ENCODE measurements around the gene BCL2L14. TPM values are rescaled to one million over a fixed set of nuclear protein-coding genes. Genes with fewer than 3 reads are reported as not detected.

BCL2L14 gene
- total RNA-seq = under 1 TPM in 1 of 2 donors, not detected in 1; 0.61 TPM

GRCh38 chr12:12070674-12071656 is at the start of gene BCL2L14:
Gene BCL2L14 (plus strand): TSS chr12:12070939. CDS start chr12:12079306, 8,367 bp downstream.
- Mint-ChIP-seq H3K27me3 (peaks cover 18 to 38% of the 10 kb centered on the region in 2 donors), H3K36me3 (no peaks in the 10 kb centered on the region), H3K9me3 (no peaks in the 10 kb centered on the region), H3K4me3 (peak within 1 kb of the TSS; percentile 58), H3K4me1 (ENCODE audit: low read depth in 2 of 2) (peaks cover 0 to 6% of the 10 kb centered on the region in 2 donors), H3K27ac (peak within 1 kb of the TSS in 1 of 2 donors; percentile 34)
- ATAC-seq (peak in 1 of 2 donors; percentile 51), DNase-seq (ENCODE audit: low spot score) (no peak)

- Mint-ChIP-seq H3K4me1 (ENCODE audit: low read depth in 2 of 2) (peaks cover 35 to 46% of the 10 kb centered on the region in 2 donors), H3K9me3 (peaks cover 4% of the 10 kb centered on the region), H3K27me3 (peaks cover 31 to 48% of the 10 kb centered on the region in 2 donors), H3K4me3 (no peak overlapping the region), H3K27ac (peak overlapping the region in 1 of 2 donors; percentile 17), H3K36me3 (peaks cover 25% of the 10 kb centered on the region)
- DNase-seq (ENCODE audit: low spot score) = no peak
- no peak for ATAC-seq
Observed at GRCh38 chr12:12022306-12022936, 48.3 kb upstream of the BCL2L14 start.

- ATAC-seq = no peak
- peak overlapping the region; percentile 5 to 17 for H3K27ac Mint-ChIP-seq
Observed at GRCh38 chr12:12023456-12023855, 47.3 kb upstream of the BCL2L14 start.

GRCh38 chr12:12024911-12025682 is 45.6 kb upstream of the BCL2L14 start:
- H3K4me1 Mint-ChIP-seq (ENCODE audit: low read depth in 2 of 2) = peaks cover 54 to 64% of the 10 kb centered on the region in 2 donors
- H3K36me3 Mint-ChIP-seq = peaks cover 25% of the 10 kb centered on the region
- ATAC-seq (peak; percentile 55 to 69), DNase-seq (ENCODE audit: low spot score) (no peak)
- H3K4me3 Mint-ChIP-seq = peak overlapping the region; percentile 61
- peak overlapping the region; percentile 5 to 39 for H3K27ac Mint-ChIP-seq
- peaks cover 6% of the 10 kb centered on the region for H3K9me3 Mint-ChIP-seq
- peaks cover 28 to 51% of the 10 kb centered on the region in 2 donors for H3K27me3 Mint-ChIP-seq

More at GRCh38 chr12:12023456-12023855, 47.3 kb upstream of the BCL2L14 start:
- peaks cover 28 to 51% of the 10 kb centered on the region in 2 donors for H3K27me3 Mint-ChIP-seq
- H3K4me3 Mint-ChIP-seq = peak overlapping the region; percentile 8
- peaks cover 42 to 50% of the 10 kb centered on the region in 2 donors for H3K4me1 Mint-ChIP-seq (ENCODE audit: low read depth in 2 of 2)
- peaks cover 25% of the 10 kb centered on the region for H3K36me3 Mint-ChIP-seq
- DNase-seq (ENCODE audit: low spot score) = no peak
- H3K9me3 Mint-ChIP-seq = peaks cover 6% of the 10 kb centered on the region

GRCh38 chr12:12025799-12026386 is 44.8 kb upstream of the BCL2L14 start:
- H3K36me3 Mint-ChIP-seq = peaks cover 25% of the 10 kb centered on the region
- peaks cover 28 to 47% of the 10 kb centered on the region in 2 donors for H3K27me3 Mint-ChIP-seq
- H3K4me1 Mint-ChIP-seq (ENCODE audit: low read depth in 2 of 2) = peaks cover 54 to 68% of the 10 kb centered on the region in 2 donors
- peaks cover 6% of the 10 kb centered on the region for H3K9me3 Mint-ChIP-seq
- DNase-seq (ENCODE audit: low spot score) (no peak), ATAC-seq (no peak)
- no peak overlapping the region for H3K4me3 Mint-ChIP-seq
- peak overlapping the region; percentile 5 to 39 for H3K27ac Mint-ChIP-seq

GRCh38 chr12:12028668-12029402 is 41.9 kb upstream of the BCL2L14 start:
- peak overlapping the region; percentile 18 to 39 for H3K27ac Mint-ChIP-seq
- H3K4me1 Mint-ChIP-seq (ENCODE audit: low read depth in 2 of 2) = peaks cover 67 to 72% of the 10 kb centered on the region in 2 donors
- ATAC-seq (peak; percentile 44 to 57), DNase-seq (ENCODE audit: low spot score) (no peak)
- no peak overlapping the region for H3K4me3 Mint-ChIP-seq
- H3K9me3 Mint-ChIP-seq = peaks cover 6% of the 10 kb centered on the region
- H3K36me3 Mint-ChIP-seq = peaks cover 25% of the 10 kb centered on the region
- H3K27me3 Mint-ChIP-seq = peaks cover 9 to 22% of the 10 kb centered on the region in 2 donors

GRCh38 chr12:12029653-12030052 is 41.1 kb upstream of the BCL2L14 start:
- peaks cover 5 to 14% of the 10 kb centered on the region in 2 donors for H3K27me3 Mint-ChIP-seq
- no peak overlapping the region for H3K4me3 Mint-ChIP-seq
- DNase-seq (ENCODE audit: low spot score) = no peak
- peaks cover 25% of the 10 kb centered on the region for H3K36me3 Mint-ChIP-seq
- H3K4me1 Mint-ChIP-seq (ENCODE audit: low read depth in 2 of 2) = peaks cover 60 to 66% of the 10 kb centered on the region in 2 donors
- no peak for ATAC-seq
- H3K9me3 Mint-ChIP-seq = peaks cover 6% of the 10 kb centered on the region
- peak overlapping the region in 1 of 2 donors; percentile 39 for H3K27ac Mint-ChIP-seq

GRCh38 chr12:12032260-12032791 is 38.4 kb upstream of the BCL2L14 start:
- H3K27me3 Mint-ChIP-seq = peaks cover 4% of the 10 kb centered on the region in 2 donors
- ATAC-seq (peak in 1 of 2 donors; percentile 18), DNase-seq (ENCODE audit: low spot score) (no peak)
- peaks cover 2% of the 10 kb centered on the region for H3K9me3 Mint-ChIP-seq
- H3K27ac Mint-ChIP-seq = peak overlapping the region; percentile 71 to 86
- peaks cover 1% of the 10 kb centered on the region for H3K36me3 Mint-ChIP-seq
- peaks cover 40 to 47% of the 10 kb centered on the region in 2 donors for H3K4me1 Mint-ChIP-seq (ENCODE audit: low read depth in 2 of 2)
- H3K4me3 Mint-ChIP-seq = peak overlapping the region; percentile 83

- Mint-ChIP-seq H3K9me3 (no peaks in the 10 kb centered on the region), H3K36me3 (no peaks in the 10 kb centered on the region), H3K27me3 (peaks cover 8 to 10% of the 10 kb centered on the region in 2 donors), H3K4me1 (ENCODE audit: low read depth in 2 of 2) (peaks cover 35 to 42% of the 10 kb centered on the region in 2 donors), H3K4me3 (peak overlapping the region; percentile 83), H3K27ac (peak overlapping the region; percentile 71 to 86)
- no peak for DNase-seq (ENCODE audit: low spot score)
- peak in 1 of 2 donors; percentile 79 for ATAC-seq
Observed at GRCh38 chr12:12032851-12033797, 37.6 kb upstream of the BCL2L14 start.

GRCh38 chr12:12033824-12034223 is 36.9 kb upstream of the BCL2L14 start:
- peak overlapping the region in 1 of 2 donors; percentile 86 for H3K27ac Mint-ChIP-seq
- peaks cover 30 to 37% of the 10 kb centered on the region in 2 donors for H3K4me1 Mint-ChIP-seq (ENCODE audit: low read depth in 2 of 2)
- peak overlapping the region; percentile 83 for H3K4me3 Mint-ChIP-seq
- H3K27me3 Mint-ChIP-seq = peaks cover 13 to 15% of the 10 kb centered on the region in 2 donors
- H3K9me3 Mint-ChIP-seq = no peaks in the 10 kb centered on the region
- H3K36me3 Mint-ChIP-seq = no peaks in the 10 kb centered on the region
- no peak for ATAC-seq
- no peak for DNase-seq (ENCODE audit: low spot score)

GRCh38 chr12:12034344-12034743 is 36.4 kb upstream of the BCL2L14 start:
- H3K4me3 Mint-ChIP-seq = no peak overlapping the region
- H3K27me3 Mint-ChIP-seq = peaks cover 13 to 17% of the 10 kb centered on the region in 2 donors
- no peaks in the 10 kb centered on the region for H3K9me3 Mint-ChIP-seq
- ATAC-seq = no peak
- peaks cover 25 to 32% of the 10 kb centered on the region in 2 donors for H3K4me1 Mint-ChIP-seq (ENCODE audit: low read depth in 2 of 2)
- no peaks in the 10 kb centered on the region for H3K36me3 Mint-ChIP-seq
- DNase-seq (ENCODE audit: low spot score) = no peak
- H3K27ac Mint-ChIP-seq = no peak overlapping the region

All from natural killer cell treated with Interleukin-12 subunit alpha and Interleukin-12 subunit beta and Interleukin-15 and Interleukin-18, amount 100 ng/mL, for 72 hours (primary cell).